Erythroblast (primary cell): ENCODE measurements around the gene FAM124A.

Experiments
- GATA1 ChIP-seq: IDR thresholded peaks from 2 replicates; pipeline ENCODE4 v1.6.1; 2011; ENCODE audit warnings: low read depth, mild to moderate bottlenecking, control low read depth, low read length, moderate library complexity
- POLR2A ChIP-seq: IDR thresholded peaks from 2 replicates; pipeline ENCODE4 v1.6.1; 2011; ENCODE audit warnings: mild to moderate bottlenecking, low read length

- TF ChIP-seq POLR2A (no peak), GATA1 (no peak)
Observed at GRCh38 chr13:51208716-51209115, 13.5 kb upstream of the FAM124A start.
